H1 (cell line): ENCODE measurements around the gene RNF166. TPM values are rescaled to one million over a fixed set of nuclear protein-coding genes. Genes with fewer than 3 reads are reported as not detected.

Source experiments
- ASH2L ChIP-seq: fragments of 200-600, 300-600 bp; sonication (generic); IDR thresholded peaks from one replicate; pipeline ENCODE4 v1.7.1; 2017; ENCODE audit warnings: low read length
- CHD2 ChIP-seq: IDR thresholded peaks from 2 replicates; pipeline ENCODE4 v1.6.1; 2012; ENCODE audit warnings: low read length, improper control_type of control experiment
- CHD7 ChIP-seq: fragments of 300-600 bp; sonication (generic); IDR thresholded peaks from 2 replicates; pipeline ENCODE4 v1.7.1; 2012; ENCODE audit warnings: low read length, moderate library complexity, mild to moderate bottlenecking, inconsistent platforms; ENCODE audit not compliant: insufficient replicate concordance
- RFX5 ChIP-seq: IDR thresholded peaks from 2 replicates; pipeline ENCODE4 v1.6.1; 2011; ENCODE audit warnings: low read depth, low read length, improper control_type of control experiment, borderline replicate concordance
- RNF2 ChIP-seq: fragments of 200-900, 300-1000 bp; sonication (generic); IDR thresholded peaks from 2 replicates; pipeline ENCODE4 v1.7.1; 2016; ENCODE audit warnings: borderline replicate concordance, low read depth, mild to moderate bottlenecking, antibody characterized with exemption, low read length; ENCODE audit not compliant: poor library complexity, severe bottlenecking; ENCODE audit errors: missing control alignments
- SIX5 ChIP-seq: IDR thresholded peaks from 2 replicates; pipeline ENCODE4 v1.6.1; 2011; ENCODE audit warnings: mild to moderate bottlenecking, low read depth, low read length
- TAF1 ChIP-seq: IDR thresholded peaks from 2 replicates; pipeline ENCODE4 v1.6.1; 2011; ENCODE audit warnings: mild to moderate bottlenecking, low read depth, low read length
- polyA plus RNA-seq, 7 experiments: library from polyadenylated mRNA; depleted of rRNA in 3 of 7; stranded (reverse) in 5 of 7; unstranded in 2 of 7; fragments of >200 nt in 5 of 7; fragments of 200-250 nt in 2 of 7; gene quantifications; 1 replicate in 5 of 7; 2 replicates in 1 of 7; 4 replicates in 1 of 7; pipeline versions ENCODE4 v1.2.1 to v1.2.3, GENCODE V29; 2011 to 2013; ENCODE audit warnings: missing spikeins in 2 of 7, mixed read lengths in 2 of 7
- total RNA-seq: library from RNA; stranded (reverse); fragmentation: NEBNext Ultra II Directional; extraction: Animal tissue kit (Norgen Biotek cat#: 25700); gene quantifications from 2 replicates; pipeline ENCODE4 v1.2.1, GENCODE V29; 2021

Gene RNF166
- total and polyA plus RNA-seq, 2 of the 8 experiments (the other 6 are each of a cell fraction or from before 2014, with no cell fraction given): 29.8 to 31.2 TPM

DNA sequence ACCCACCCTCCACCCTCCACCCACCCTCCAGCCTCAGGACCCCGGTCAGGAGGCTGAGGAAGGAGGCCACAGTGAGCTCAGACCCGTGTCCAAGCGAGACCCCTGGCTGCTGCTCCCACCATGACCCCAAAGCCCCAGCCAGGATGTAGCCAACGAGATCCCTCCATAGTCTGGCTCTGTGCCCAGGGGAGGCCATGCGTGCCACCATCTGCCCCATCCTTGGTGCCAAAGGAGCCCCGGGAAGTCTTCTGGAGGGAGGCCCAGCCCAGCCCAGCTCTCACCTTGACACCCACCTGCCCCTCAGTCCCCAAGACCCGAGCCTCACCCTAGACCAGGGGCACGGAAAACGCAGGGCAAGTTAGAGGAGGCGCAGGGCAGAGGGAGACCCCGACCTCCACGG lies 44.6 kb upstream of the RNF166 start (continued):
- TF ChIP-seq CHD7: no peak
- no peak for TF ChIP-seq TAF1
- TF ChIP-seq CHD2: no peak
- TF ChIP-seq SIX5: no peak
- no peak for TF ChIP-seq RFX5
- TF ChIP-seq RNF2: no peak
- TF ChIP-seq ASH2L: no peak
